Fibroblast of skin of scalp (primary cell): ENCODE data around the gene ENTPD5.
"Not testable (repeated sequence)": the region's sequence is repeated elsewhere in the genome, so short reads cannot be mapped to it uniquely, and the experiment has no call there.

Experiments used
- DNase-seq: peaks from one replicate; pipeline ENCODE4 v3.0.0-alpha.2; 2013

ENTPD5 gene

DNA sequence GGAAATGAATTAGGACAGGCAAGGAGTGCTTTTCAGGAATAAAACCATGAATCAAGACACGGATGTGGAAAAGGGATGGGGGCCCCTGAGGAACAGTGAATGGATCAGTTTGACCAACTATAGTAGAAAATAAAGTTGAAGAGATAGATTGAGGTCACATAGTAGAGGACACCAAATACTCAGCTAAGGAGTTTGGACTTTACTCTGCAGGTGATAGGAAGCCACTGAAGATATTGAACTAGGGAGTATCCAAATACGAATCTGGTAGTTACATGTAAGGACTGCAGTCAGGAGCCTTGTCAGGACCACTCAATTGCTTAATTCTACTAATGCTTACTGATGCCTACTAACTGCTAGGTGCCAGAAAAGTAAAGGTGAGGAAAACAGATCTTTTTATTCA, 20.4 kb downstream of the ENTPD5 start:
- no peak for DNase-seq

- DNase-seq, result no peak
Measured at GRCh38 chr14:73997944-73998447, 21.1 kb downstream of the ENTPD5 start.

GRCh38 chr14:73997108-73997943, 21.8 kb downstream of the ENTPD5 start:
- no peak for DNase-seq

DNA sequence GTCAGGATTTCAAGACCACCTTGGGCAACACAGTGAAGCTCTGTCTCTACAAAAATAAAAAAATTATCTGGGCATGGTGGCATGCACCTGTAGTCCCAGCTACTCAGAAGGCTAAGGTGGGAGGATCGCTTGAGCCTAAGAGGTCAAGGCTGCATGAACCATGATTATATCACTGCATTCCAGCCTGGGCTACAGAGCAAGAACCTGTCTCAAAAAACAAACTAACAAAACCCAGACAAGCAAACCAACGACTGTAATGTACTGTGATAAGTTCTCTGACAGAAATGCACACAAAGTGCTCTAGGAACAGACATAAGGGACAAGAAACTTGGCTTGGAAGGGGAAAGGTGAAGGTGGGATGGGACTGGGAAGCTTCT, 22.4 kb downstream of the ENTPD5 start:
- no peak for DNase-seq

DNA sequence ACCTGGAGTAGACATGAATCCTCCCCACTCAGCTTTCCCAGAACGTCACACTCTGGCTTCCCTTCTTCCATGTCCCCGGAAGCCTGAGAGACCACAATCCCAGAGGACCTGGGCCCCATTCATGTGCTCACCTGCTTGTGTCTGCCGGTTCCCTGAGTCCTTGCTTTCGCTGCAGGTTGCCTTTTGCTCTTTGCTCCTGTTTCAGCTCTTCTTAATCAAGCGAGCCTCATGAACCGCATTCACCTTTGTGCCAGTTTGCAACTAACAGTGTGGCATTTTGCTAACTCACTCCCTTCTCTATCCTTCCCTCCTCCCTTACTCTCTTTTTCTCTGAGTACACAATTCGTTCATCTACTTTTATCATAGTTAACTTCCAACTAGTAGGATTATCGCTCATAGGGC, 23.1 kb downstream of the ENTPD5 start:
- no peak for DNase-seq

DNA sequence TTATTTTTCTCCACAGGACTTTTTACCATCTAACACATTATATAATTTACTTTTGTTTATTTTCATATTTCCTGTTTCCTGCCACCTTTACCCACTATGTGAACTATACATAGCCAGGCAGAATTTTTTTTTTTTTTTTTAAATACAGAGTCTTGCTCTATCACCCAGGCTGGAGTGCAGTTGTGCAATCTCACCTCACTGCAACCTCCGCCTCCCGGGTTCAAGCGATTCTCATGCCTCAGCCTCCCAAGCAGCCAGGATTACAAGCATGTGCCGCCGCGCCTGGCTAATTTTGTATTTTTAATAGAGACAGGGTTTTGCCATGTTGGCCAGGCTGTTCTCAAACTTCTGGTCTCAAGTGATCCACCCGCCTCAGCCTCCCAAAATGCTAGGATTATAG, 24.2 kb downstream of the ENTPD5 start:
- not testable (repeated sequence) for DNase-seq

GRCh38 chr14:73991092-73991491, 28.0 kb downstream of the ENTPD5 start:
- DNase-seq, result no peak

- DNase-seq, result not testable (repeated sequence)
Measured at GRCh38 chr14:73988656-73989055, 30.4 kb downstream of the ENTPD5 start.

DNA sequence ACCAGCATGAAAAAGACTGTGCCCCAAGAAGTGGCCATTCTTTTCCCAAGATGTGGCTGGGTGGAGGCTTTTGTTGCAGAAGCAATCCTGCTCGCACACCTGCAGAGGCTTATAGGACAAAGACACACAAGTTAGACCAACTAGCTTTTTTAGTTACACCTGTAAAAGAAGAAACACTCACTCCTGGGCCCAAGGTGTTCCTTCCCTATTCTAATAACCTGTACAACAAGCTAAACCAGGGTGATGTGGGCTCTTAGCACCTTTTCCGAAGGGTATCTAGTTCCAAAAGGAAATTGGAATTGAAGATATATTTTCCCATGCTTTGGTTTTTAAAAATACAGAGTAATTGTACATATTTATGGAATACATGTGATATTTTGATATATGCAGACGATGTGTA, 31.0 kb downstream of the ENTPD5 start:
- DNase-seq, result no peak

DNA sequence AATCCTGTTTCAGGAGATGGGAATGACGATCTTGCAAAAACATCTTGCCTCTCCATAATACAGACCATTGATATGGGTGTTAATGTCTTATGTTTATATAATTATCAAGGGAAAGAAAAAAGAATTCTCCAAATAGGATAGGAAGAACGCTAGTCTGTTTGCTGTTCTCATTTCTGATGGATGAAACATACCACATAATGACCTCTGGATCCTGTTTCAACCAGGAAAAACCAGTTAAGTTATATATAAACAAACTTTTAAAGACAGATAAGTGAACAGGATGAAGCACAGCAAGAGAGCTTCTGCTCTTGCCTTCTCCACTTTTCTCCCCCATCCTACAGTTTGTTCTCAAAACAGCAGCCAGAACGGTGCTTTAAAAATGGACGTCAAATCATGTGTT, 41.2 kb downstream of the ENTPD5 start:
- DNase-seq, result no peak

DNA sequence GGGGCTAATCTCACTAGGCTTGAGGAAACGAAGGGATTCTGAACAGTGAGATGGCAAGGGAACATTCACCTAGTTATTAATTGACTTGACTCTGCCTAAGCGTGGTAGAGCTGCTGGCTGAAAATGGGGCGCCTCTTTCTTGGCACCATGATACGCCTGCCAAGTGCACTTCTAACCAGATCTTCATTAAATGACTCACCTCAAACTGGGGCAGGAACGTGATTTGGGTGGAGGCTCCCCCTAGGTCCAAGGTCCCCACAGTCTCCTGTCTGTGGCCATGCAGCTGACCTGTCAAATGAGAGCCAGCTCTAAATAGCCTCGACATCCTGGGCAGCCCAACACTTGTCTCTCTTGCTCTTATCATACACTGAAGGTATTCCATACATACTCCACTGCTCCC, 43.0 kb downstream of the ENTPD5 start:
- DNase-seq, result no peak

- DNase-seq, result no peak
Measured at GRCh38 chr14:73973497-73973896, 45.6 kb downstream of the ENTPD5 start.

DNA sequence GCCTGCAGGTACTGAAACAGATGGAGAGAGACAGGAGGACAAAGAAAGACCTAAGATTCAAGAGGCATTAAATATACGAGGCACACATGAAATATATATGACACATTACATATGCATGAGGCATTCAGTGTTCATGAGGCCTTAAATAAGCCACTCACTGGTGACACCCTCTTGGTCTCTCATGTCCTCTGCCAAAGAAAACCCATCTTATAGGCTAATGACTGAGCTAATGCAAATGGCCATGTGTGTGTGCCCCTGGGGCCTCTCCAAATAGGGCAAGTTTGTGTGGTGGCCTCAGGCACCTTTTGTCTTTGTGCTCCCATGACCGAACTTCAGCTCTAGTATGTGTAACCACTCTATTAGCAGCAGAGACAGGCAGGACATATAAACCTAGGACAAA, 50.2 kb downstream of the ENTPD5 start:
- DNase-seq, result no peak

GRCh38 chr14:73965216-73965615, 53.9 kb downstream of the ENTPD5 start:
- DNase-seq, result no peak

- no peak for DNase-seq
Measured at GRCh38 chr14:73961192-73961591, 57.9 kb downstream of the ENTPD5 start.

DNA sequence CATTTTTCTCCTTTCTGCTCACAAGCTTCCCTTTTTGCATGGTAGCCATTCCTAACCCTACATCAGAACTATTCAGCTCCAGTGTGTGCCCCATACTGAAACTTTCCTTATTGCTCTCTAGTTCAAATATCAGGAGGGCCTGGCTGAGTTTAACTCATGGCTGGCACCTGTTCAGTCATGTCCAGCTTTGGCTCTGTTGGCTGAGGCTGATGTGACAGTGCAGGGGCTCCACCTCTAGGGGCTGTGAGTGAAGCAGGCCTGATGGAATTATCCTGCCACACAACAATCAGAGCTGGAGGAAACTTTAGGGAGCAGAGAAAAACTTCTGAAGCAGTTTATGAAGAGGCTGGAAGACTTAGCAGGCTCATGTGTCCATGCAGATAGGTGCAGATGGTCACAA, 60.5 kb downstream of the ENTPD5 start:
- DNase-seq, result no peak

DNA sequence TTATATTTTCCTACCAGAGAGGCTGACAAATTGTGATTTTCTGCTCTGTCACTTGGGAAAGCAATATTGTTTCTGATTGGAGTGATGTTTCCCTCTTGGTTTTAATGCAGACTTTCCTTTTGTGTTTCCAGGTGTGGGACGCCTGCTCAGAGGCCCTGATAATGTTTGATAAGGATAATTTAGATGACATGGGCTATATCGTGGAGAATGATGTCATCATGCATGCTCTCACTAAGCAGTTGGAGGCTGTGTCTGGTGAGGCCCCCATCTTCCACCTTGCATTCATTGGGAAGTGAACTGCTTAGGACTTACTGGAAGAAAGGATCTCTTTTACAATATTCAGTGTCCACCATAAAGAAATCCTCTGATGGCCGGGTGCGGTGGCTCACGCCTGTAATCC, 63.4 kb downstream of the ENTPD5 start:
- DNase-seq, result no peak

DNA sequence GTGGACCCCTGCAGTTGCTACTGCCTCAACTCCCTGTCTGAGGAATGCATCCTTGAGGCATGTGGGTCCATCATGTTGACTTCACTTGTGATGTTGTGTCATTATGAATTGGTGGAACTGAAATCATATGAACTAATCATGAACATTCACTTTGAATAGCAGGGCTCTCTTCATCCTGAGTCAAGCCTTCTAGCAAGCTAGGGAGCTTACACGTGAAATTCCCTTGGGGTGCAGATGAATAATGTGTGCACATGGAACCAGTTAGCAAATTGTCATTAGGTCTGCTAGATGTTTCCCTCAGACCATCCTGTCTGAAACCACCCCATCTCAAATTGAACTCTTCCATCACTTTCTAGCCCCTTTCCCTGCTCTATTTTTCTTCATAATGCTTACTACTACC, 65.4 kb downstream of the ENTPD5 start:
- peak; percentile 13 for DNase-seq

DNA sequence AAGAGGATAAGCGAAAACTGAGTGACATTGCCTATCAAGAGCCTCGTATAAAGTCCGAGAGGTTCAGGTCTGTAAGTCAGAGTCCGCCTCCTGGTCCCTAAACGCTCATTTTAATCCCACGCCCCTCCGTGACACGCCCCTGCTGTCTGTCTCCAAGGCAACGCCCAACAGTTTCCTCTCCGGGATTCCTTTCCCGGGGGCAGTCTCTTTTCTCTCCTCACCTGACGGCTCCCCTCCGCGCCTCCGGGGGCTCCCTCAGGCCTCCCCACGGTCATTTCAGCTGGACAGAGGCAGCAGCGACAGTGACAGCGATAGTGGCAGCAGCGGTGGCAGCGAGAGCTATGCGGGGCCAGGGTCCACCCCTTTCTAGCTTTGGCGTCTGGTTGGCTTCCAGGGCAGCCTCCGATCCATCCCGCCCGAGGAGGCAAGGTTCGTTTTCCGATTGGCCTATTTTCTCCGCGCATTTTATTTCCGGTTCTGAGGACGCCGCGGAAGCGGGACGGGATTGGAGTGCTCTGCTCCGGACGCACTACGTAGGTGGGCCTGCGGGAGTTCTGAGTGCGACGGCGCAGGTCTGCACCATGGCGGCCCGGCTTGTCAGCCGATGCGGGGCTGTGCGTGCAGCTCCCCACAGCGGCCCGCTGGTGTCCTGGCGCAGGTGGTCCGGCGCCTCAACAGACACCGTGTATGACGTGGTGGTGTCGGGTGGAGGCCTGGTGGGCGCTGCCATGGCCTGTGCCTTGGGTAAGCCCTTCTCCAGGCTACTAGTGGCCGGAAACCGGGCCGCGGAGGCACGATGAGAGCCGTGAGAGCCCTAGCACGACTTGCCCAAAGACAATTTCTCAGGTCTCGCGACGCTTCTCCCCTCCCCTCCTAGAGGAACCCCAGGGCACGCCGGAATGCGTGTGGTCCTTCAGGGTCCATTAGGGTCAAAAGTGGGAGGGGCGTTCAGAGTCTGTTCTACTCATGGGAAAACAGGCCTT, 69.0 kb downstream of the ENTPD5 start, which contains the start of the genes COQ6 and FAM161B:
COQ6 (plus strand) TSS at position 551 of the 983 bp plus-strand sequence; CDS start at position 582, 31 bp downstream.
FAM161B (minus strand) TSS at position 343 of the 983 bp plus-strand sequence; CDS start at position 275, 68 bp downstream.
- DNase-seq, result peak; percentile 96

DNA sequence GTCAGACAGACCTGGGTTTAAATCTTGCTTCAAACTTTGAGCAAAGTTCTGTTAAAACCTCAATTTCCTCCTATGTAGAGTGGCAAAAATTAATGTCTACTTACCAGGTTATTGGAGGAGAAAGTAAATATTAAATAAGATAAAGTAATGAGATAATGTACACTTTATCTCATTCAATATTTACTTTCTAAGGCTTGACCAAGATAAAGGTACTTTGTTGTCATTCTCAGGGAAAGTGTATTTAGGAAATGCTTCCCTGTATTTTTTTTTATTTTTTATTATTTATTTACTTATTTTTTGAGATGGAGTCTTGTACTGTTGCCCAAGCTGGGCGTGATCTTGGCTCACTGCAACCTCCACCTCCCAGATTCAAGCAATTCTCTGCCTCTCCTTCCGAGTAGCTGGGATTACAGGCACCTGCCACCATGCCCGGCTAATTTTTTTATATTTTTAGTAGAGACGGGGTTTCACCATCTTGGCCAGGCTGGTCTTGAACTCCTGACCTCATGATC, 73.9 kb downstream of the ENTPD5 start:
- DNase-seq, result no peak

- no peak for DNase-seq
Measured at GRCh38 chr14:73944432-73945158, 74.5 kb downstream of the ENTPD5 start.

- DNase-seq, result peak; percentile 8
Measured at GRCh38 chr14:73943083-73943482, 76.0 kb downstream of the ENTPD5 start.
